Keratinocyte (primary cell): Measurements from ENCODE around the gene AK9. TPM values are rescaled to one million over a fixed set of nuclear protein-coding genes. Genes with fewer than 3 reads are reported as not detected.

ENCODE experiments used
- DNase-seq: peaks from one replicate; pipeline ENCODE4 v3.0.0-alpha.2; 2011; ENCODE audit warnings: low read depth, missing footprints, low spot score
- FAIRE-seq: peaks from 2 replicates; lab custom pipeline; 2011; peaks lifted over from hg19 to GRCh38; lab: Jason Lieb, UNC
- H2AFZ ChIP-seq: 2 replicates; pipeline ENCODE4 v1.6.0; 2012; ENCODE audit warnings: low read length, control low read depth, inconsistent platforms; ENCODE audit not compliant: control insufficient read depth
- H3K27ac ChIP-seq: 2 replicates; pipeline ENCODE4 v1.5.1; 2011; ENCODE audit warnings: low read length; ENCODE audit not compliant: control insufficient read depth, insufficient read depth
- H3K27me3 ChIP-seq: 3 replicates; pipeline ENCODE4 v1.6.0; 2011; ENCODE audit warnings: low read length; ENCODE audit not compliant: control insufficient read depth, insufficient read depth; ENCODE audit errors: extremely low read depth
- H3K36me3 ChIP-seq, 2 experiments: 2 replicates in 1 of 2; 3 replicates in 1 of 2; pipeline ENCODE4 v1.5.1; 2011; ENCODE audit warnings: low read length in 2 of 2, mild to moderate bottlenecking in 1 of 2; ENCODE audit not compliant: control insufficient read depth in 2 of 2, insufficient read depth in 2 of 2; ENCODE audit errors: extremely low read depth in 1 of 2
- H3K4me1 ChIP-seq: 3 replicates; pipeline ENCODE4 v1.5.1; 2011; ENCODE audit warnings: low read length; ENCODE audit not compliant: control insufficient read depth, insufficient read depth; ENCODE audit errors: extremely low read depth
- H3K4me2 ChIP-seq: 3 replicates; pipeline ENCODE4 v1.6.0; 2011; ENCODE audit warnings: low read depth, low read length; ENCODE audit not compliant: control insufficient read depth, insufficient read depth; ENCODE audit errors: extremely low read depth
- H3K4me3 ChIP-seq, 3 experiments: fragments of 200-600 bp in 1 of 3; sonication (generic) in 1 of 3; 2 replicates in 2 of 3; 3 replicates in 1 of 3; pipeline ENCODE4 v1.5.1; 2011 to 2016; ENCODE audit warnings: low read length in 3 of 3, mild to moderate bottlenecking in 3 of 3, control low read depth in 2 of 3, inconsistent platforms in 1 of 3, low read depth in 1 of 3, mixed read lengths in 1 of 3, mixed run types in 1 of 3, moderate library complexity in 1 of 3; ENCODE audit not compliant: control insufficient read depth in 2 of 3, insufficient read depth in 2 of 3; ENCODE audit errors: extremely low read depth in 1 of 3
- H3K79me2 ChIP-seq: 2 replicates; pipeline ENCODE4 v1.6.0; 2012; ENCODE audit warnings: low read length; ENCODE audit not compliant: control insufficient read depth, insufficient read depth
- H3K9ac ChIP-seq: 3 replicates; pipeline ENCODE4 v1.6.0; 2011; ENCODE audit warnings: low read length; ENCODE audit not compliant: control insufficient read depth, insufficient read depth; ENCODE audit errors: extremely low read depth
- H3K9me1 ChIP-seq: 3 replicates; pipeline ENCODE4 v1.6.0; 2011; ENCODE audit warnings: low read length; ENCODE audit not compliant: control insufficient read depth, insufficient read depth; ENCODE audit errors: extremely low read depth
- H3K9me3 ChIP-seq: 2 replicates; pipeline ENCODE4 v1.5.1; 2012; ENCODE audit warnings: low read depth, low read length; ENCODE audit not compliant: control insufficient read depth
- H4K20me1 ChIP-seq: 3 replicates; pipeline ENCODE4 v1.6.0; 2011; ENCODE audit warnings: low read length; ENCODE audit not compliant: control insufficient read depth, insufficient read depth; ENCODE audit errors: extremely low read depth
- CTCF ChIP-seq, 3 experiments: IDR thresholded peaks in 1 of 3; conservative IDR thresholded peaks in 1 of 3; optimal IDR thresholded peaks in 1 of 3; 2 replicates in 2 of 3; 3 replicates in 1 of 3; pipeline versions ENCODE3 to v1.5.1; 2011; ENCODE audit warnings: low read length in 3 of 3, mild to moderate bottlenecking in 3 of 3, moderate library complexity in 2 of 3, control low read depth in 1 of 3, inconsistent platforms in 1 of 3; ENCODE audit not compliant: insufficient read depth in 2 of 3; ENCODE audit errors: extremely low read depth in 1 of 3
- EZH2 ChIP-seq: IDR thresholded peaks from one replicate; pipeline ENCODE4 v1.6.1; 2012; ENCODE audit warnings: inconsistent platforms, mild to moderate bottlenecking, low read length, moderate library complexity
- dilution Hi-C: fragments of 300-500 bp; cut with MboI; formaldehyde crosslinking; loops from one replicate; pipeline ENCODE4 v1.7.0; 2020; ENCODE audit warnings: low sequenced_read_pairs; ENCODE audit not compliant: extremely low pct_ligation_motif_present
- polyA plus RNA-seq, 5 experiments: library from polyadenylated mRNA; depleted of rRNA in 3 of 5; stranded (reverse) in 3 of 5; stranded (forward) in 1 of 5; unstranded in 1 of 5; fragments of >200 nt; gene quantifications; 1 replicate in 1 of 5; 2 replicates in 3 of 5; 3 replicates in 1 of 5; pipeline versions ENCODE4 v1.2.1 to v1.2.3, GENCODE V29; 2011 to 2012; ENCODE audit warnings: missing spikeins in 2 of 5, low read depth in 1 of 5, low replicate concordance in 1 of 5

AK9 gene
- polyA plus RNA-seq, 1 donor (not counting 4 experiments of a cell fraction or from before 2014, with no cell fraction given), result 1.8 TPM

DNA sequence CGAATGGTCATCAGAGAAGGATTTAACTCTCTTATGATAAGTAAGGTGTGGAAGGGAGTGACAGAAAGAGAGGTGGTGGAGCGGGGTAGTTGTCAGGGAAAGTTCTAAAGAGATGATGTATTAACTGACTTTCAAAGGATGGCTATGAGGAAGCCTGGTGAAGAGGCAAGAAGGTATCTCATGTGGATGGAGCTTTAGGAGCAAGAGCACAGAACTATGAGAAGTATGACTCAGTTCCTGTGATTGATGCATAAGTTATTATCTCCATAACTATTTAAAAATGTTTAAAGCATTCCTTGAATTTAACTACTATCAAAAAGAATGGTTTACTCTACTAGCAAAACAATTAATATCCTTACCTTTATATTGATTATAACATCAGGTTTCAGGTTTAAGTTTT, 28.8 kb downstream of the AK9 start:
- Histone ChIP-seq H3K27ac (no peak overlapping the region), H3K9me3 (no peaks in the 10 kb centered on the region), H3K4me3 (no peak overlapping the region), H3K9ac (no peak overlapping the region), H2AFZ (no peak overlapping the region), H4K20me1 (no peaks in the 10 kb centered on the region), H3K79me2 (no peaks in the 10 kb centered on the region), H3K4me2 (no peak overlapping the region), H3K27me3 (no peaks in the 10 kb centered on the region), H3K4me1 (peaks cover 30% of the 10 kb centered on the region), H3K9me1 (no peaks in the 10 kb centered on the region), H3K36me3 (no peaks in the 10 kb centered on the region)
- FAIRE-seq, result peak; percentile 94
- no peak for DNase-seq
- TF ChIP-seq EZH2 (no peak), CTCF (optimal IDR thresholded peaks at IDR 0.05 in 1 of 3, IDR thresholded peaks at IDR 0.05 in 1 of 3, conservative IDR thresholded peaks at IDR 0.05 in 1 of 3; ENCODE audit: extremely low read depth in 1 of 3, insufficient read depth in 2 of 3, low read length in 3 of 3) (no peak)
- dilution Hi-C loops, result no loop called here

- peaks cover 29% of the 10 kb centered on the region for H3K4me1 ChIP-seq
- no peaks in the 10 kb centered on the region for H3K27me3 ChIP-seq
- no peaks in the 10 kb centered on the region for H4K20me1 ChIP-seq
- dilution Hi-C loops, result no loop called here
- no peak overlapping the region for H3K27ac ChIP-seq
- no peaks in the 10 kb centered on the region for H3K9me3 ChIP-seq
- no peak for DNase-seq
- no peaks in the 10 kb centered on the region for H3K79me2 ChIP-seq
- FAIRE-seq, result peak; percentile 94
- no peak overlapping the region for H3K9ac ChIP-seq
- H3K4me2 ChIP-seq, result peak overlapping the region; percentile 51
- no peak for TF ChIP-seq CTCF (optimal IDR thresholded peaks at IDR 0.05 in 1 of 3, IDR thresholded peaks at IDR 0.05 in 1 of 3, conservative IDR thresholded peaks at IDR 0.05 in 1 of 3; ENCODE audit: extremely low read depth in 1 of 3, insufficient read depth in 2 of 3, low read length in 3 of 3)
- TF ChIP-seq EZH2, result no peak
- H3K4me3 ChIP-seq, result no peak overlapping the region
- no peaks in the 10 kb centered on the region for H3K36me3 ChIP-seq
- no peaks in the 10 kb centered on the region for H3K9me1 ChIP-seq
- H2AFZ ChIP-seq, result peak overlapping the region; percentile 43
Measured at GRCh38 chr6:109660526-109661320, 30.3 kb downstream of the AK9 start.
